Retina (tissue), 1 donor: ENCODE measurements around the gene XAGE1A.
"Not testable (repeated sequence)": the region's sequence is repeated elsewhere in the genome, so short reads cannot be mapped to it uniquely, and the experiment has no call there.

Experiments used
- DNase-seq: peaks from one replicate; pipeline ENCODE4 v3.0.0-alpha.2; 2016

XAGE1A gene

DNA sequence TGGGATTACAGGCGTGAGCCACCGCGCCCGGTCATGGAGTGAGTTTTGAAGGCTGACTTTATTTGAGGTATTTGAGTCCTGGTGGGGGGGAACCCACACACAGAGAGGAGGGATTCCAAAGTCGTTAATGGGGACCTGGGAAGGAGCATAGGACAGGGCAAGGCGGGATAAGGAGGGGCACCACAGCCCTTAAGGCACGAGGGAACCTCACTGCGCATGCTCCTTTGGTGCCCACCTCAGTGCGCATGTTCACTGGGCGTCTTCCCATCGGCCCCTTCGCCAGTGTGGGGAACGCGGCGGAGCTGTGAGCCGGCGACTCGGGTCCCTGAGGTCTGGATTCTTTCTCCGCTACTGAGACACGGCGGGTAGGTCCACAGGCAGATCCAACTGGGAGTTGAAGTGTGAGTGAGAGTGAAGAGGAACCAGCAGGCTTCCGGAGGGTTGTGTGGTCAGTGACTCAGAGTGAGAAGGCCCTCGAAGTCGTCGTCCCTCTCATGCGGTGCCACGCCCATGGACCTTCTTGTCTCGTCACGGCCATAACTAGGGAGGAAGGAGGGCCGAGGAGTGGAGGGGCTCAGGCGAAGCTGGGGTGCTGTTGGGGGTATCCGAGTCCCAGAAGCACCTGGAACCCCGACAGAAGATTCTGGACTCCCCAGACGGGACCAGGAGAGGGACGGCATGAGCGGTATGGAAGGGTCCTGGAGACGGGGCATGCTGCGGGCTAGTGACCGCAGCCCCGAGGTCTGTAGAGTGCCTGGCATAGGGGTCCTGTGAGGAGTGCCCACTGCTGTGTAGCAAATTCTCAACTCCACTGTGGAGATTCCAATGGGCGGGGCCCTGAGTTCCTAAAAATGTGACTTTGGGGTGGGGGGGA, at the start of gene XAGE1A:
XAGE1A (plus strand) TSS at position 264 of the 874 bp plus-strand sequence. CDS start 1,554 bp downstream, outside the sequence.
- DNase-seq: not testable (repeated sequence)

- not testable (repeated sequence) for DNase-seq
These were observed 43.6 kb upstream of the XAGE1A start for GRCh38 chrX:52452031-52452430.

GRCh38 chrX:52471301-52471700, 24.3 kb upstream of the XAGE1A start:
- DNase-seq: not testable (repeated sequence)

DNA sequence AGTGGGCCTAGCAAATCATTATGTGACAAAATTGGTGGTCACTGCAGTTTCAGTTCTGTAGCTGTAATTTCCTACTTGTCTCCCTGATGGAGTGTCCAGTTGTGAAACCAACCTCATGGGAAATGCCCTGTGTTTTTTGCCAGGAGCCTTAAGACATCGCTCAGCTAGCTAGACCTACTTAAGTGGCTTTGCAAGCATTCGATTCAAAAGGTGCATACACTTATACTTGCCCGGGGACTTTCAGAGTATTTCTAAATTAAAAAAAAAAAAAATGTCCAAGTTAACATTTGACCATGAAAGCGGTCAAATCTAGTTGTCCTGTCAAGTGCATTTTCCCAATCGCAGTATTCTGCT, 788 bp downstream of the XAGE1A start:
- DNase-seq: not testable (repeated sequence)

DNA sequence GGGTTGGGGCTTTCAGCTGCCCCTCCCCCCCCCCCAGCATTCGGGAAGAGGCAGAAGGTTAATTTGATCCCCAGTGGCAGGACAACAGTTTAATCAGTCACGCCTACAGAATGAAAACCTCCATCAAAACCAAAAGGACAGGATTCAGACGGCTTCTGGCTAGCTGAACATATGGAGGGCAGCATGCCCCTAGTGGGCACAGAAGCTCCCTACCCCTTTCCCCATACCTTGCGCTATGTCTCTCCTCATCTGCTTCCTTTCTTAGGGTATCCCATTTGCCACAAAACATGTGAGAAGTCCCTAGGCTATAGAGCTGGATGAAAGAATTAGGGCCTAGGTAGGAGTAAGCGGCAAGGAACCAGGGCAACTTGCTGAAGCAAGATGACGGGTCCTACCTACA, 5.8 kb downstream of the XAGE1A start:
- not testable (repeated sequence) for DNase-seq

DNA sequence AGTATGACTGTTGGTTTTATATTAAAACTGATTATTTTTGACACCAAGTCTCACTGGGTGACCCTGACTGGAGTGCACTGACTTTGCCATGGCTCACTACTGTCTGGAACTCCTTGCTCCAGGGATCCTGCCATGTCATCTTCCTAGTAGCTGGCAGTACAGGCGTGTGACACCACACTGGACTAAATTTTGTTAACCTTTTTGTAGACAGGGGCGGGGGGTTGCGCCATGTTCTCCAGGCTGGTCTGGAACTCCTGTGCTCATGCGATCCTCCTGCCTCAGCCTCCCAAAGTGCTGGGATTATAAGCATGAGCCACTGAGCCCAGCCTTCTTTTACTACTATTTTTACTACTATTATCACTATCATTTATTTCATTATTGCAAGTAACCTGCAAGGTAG, 8.9 kb downstream of the XAGE1A start:
- DNase-seq: no peak

DNA sequence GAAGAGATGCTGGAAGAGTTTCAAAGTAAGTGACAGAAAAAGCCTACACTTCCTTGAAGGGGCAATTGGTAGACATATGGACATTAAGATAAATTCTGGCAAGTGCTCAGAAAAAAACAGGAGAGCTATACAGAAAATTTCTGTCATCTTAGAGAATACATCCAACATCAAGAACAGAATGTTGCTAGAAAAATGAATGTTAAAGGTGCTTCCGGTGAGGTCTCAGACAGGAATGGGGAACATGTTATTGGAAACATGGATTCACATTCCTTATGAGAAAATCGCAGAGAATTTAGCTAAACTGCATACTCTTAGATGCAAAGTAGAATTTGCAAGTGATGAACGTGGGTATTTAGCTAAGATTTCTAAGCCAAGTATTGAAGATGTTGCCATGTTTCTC, 11.7 kb downstream of the XAGE1A start:
- no peak for DNase-seq

- DNase-seq: no peak
These were observed 14.3 kb downstream of the XAGE1A start for GRCh38 chrX:52509916-52510315.

GRCh38 chrX:52511126-52511525, 15.5 kb downstream of the XAGE1A start:
- not testable (repeated sequence) for DNase-seq

DNA sequence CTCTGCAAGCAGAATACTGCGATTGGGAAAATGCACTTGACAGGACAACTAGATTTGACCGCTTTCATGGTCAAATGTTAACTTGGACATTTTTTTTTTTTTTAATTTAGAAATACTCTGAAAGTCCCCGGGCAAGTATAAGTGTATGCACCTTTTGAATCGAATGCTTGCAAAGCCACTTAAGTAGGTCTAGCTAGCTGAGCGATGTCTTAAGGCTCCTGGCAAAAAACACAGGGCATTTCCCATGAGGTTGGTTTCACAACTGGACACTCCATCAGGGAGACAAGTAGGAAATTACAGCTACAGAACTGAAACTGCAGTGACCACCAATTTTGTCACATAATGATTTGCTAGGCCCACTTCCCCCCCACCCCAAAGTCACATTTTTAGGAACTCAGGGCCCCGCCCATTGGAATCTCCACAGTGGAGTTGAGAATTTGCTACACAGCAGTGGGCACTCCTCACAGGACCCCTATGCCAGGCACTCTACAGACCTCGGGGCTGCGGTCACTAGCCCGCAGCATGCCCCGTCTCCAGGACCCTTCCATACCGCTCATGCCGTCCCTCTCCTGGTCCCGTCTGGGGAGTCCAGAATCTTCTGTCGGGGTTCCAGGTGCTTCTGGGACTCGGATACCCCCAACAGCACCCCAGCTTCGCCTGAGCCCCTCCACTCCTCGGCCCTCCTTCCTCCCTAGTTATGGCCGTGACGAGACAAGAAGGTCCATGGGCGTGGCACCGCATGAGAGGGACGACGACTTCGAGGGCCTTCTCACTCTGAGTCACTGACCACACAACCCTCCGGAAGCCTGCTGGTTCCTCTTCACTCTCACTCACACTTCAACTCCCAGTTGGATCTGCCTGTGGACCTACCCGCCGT, 20.7 kb downstream of the XAGE1A start:
- DNase-seq: not testable (repeated sequence)

DNA sequence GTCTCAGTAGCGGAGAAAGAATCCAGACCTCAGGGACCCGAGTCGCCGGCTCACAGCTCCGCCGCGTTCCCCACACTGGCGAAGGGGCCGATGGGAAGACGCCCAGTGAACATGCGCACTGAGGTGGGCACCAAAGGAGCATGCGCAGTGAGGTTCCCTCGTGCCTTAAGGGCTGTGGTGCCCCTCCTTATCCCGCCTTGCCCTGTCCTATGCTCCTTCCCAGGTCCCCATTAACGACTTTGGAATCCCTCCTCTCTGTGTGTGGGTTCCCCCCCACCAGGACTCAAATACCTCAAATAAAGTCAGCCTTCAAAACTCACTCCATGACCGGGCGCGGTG, 21.3 kb downstream of the XAGE1A start, which contains the start of gene XAGE1B:
XAGE1B (minus strand) TSS at position 77 of the 339 bp plus-strand sequence. CDS start 1,536 bp downstream, outside the sequence.
- not testable (repeated sequence) for DNase-seq

DNA sequence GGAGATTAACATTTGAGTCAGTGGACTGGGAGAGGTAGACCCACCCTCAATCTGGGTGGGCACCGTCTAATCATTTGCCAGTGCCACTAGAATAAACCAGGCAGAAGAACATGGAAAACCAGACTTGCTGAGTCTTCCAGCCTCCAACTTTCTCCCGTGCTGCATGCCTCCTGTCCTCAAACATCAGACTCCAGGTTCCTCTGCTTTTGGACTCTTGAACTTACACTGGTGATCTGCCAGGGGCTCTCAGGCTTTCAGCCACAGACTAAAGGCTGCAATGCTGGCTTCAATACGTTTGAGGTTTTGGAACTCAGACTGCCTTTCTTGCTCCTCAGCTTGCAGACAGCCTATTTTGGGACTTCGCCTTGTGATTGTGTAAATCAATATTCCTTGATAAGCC, 45.4 kb downstream of the XAGE1A start:
- DNase-seq: not testable (repeated sequence)

- DNase-seq: no peak
These were observed 46.7 kb downstream of the XAGE1A start for GRCh38 chrX:52542311-52542710.

DNA sequence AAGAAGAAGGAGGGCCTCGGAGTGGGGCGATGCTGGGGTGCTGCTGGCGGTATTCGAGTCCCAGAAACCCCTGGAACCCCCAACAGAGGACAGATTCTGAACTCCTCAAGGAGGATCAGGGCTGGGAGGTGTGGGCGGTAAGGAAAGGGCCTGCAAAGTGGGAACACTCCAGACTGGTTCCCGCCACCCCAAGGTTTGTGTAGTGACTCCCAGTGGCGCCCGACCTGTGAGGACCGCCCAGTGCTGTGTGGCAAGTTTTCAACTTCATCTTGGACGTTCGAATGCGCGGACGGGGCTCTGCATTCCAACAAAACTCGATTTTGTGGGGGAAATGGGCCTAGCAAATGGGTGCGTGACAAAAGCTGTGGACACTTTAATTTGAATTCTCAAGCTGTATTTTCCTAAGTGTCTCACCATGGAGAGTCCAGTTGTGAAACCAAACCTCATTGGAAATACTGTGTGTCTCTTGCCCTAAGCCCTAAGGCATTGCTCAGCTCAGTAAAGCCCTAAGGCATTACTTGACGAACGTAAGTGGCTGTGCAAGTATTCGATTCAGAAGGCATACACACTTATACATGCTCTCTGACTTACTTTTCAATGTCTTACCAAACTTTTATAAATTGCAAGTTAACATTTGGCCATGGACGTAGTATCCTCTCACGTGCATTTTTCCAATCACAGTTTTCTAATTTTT, 48.7 kb downstream of the XAGE1A start:
- DNase-seq: no peak

DNA sequence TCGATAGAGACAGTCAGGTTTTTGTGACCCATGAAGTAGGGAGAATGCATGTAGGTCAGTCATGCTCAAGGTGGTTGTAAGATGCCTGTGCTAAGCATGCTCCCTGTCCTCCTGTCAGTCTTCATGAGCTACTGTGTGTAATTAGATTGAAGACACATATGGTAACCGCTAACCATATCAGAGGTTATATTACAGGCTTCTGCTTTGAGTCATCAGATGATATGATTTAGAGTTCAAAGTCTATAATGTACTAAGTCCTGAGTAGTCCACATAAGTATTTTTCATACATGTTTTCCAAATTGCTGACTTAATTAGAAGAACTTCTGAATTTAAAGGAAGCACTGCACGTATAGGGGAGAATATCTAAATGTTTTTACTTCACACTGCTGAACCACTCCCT, 53.2 kb downstream of the XAGE1A start:
- DNase-seq: not testable (repeated sequence)
